ENCODE data around the gene ZNF536.

The ZNF536 gene

DNA sequence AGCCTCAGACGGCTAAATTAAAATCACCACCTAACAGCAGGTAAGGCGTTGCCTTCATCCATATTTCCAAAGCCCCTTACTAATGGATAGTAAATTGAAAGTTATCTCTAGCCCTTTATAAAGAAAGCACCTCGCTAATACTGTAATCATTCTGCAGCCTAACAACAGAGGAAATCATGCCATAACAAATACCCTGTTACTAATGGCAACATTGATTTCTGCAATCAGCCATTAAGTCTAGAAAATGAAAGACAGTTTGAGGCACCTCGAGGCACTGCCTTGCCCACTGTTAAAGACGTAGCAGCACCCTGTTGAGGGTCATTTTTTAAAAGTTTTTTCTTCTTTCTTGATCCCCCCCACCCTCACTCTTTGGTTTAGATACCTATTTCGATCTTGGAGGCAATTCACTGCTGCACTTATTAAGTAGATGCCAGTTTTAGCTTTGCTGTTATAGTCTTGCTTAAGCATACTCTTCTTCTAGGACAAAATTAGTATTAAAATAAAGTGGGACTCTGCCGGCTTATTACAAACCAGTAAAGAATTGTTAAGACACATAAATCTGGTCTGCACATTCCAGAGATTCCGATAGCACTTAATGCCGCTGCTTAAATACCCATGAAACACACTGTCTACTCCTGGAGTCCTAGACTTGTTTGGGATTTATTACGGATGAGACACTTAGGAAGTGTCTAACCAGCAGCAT, 74.8 kb downstream of the ZNF536 start:
- H3K4me3 ChIP-seq (ENCODE audit: low read length): peak overlapping the region; percentile 14
- DNase-seq (ENCODE audit: low read depth): peak; percentile 94
- TF ChIP-seq, protein P1, sequence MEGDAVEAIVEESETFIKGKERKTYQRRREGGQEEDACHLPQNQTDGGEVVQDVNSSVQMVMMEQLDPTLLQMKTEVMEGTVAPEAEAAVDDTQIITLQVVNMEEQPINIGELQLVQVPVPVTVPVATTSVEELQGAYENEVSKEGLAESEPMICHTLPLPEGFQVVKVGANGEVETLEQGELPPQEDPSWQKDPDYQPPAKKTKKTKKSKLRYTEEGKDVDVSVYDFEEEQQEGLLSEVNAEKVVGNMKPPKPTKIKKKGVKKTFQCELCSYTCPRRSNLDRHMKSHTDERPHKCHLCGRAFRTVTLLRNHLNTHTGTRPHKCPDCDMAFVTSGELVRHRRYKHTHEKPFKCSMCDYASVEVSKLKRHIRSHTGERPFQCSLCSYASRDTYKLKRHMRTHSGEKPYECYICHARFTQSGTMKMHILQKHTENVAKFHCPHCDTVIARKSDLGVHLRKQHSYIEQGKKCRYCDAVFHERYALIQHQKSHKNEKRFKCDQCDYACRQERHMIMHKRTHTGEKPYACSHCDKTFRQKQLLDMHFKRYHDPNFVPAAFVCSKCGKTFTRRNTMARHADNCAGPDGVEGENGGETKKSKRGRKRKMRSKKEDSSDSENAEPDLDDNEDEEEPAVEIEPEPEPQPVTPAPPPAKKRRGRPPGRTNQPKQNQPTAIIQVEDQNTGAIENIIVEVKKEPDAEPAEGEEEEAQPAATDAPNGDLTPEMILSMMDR (conservative IDR thresholded peaks at IDR 0.05; ENCODE audit: low read length): no peak

DNA sequence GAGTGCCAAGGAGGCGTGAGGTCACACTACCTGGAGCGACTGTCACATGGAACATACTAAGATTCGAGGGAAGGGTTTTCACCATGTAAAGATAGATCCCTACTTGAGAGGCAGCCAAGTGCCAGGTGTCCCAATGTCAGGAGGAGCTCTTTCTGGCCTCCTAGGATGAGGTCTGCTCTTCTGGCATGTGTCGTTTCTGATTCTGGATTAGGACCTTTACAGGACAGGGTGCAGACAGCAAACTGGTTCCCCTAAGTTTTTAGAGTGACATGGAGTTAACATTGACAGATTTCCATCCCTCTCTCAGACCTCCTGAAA, 75.3 kb downstream of the ZNF536 start:
- TF ChIP-seq, protein P1 (conservative IDR thresholded peaks at IDR 0.05; ENCODE audit: low read length): no peak
- DNase-seq (ENCODE audit: low read depth): no peak
- H3K4me3 ChIP-seq (ENCODE audit: low read length): no peak overlapping the region

DNA sequence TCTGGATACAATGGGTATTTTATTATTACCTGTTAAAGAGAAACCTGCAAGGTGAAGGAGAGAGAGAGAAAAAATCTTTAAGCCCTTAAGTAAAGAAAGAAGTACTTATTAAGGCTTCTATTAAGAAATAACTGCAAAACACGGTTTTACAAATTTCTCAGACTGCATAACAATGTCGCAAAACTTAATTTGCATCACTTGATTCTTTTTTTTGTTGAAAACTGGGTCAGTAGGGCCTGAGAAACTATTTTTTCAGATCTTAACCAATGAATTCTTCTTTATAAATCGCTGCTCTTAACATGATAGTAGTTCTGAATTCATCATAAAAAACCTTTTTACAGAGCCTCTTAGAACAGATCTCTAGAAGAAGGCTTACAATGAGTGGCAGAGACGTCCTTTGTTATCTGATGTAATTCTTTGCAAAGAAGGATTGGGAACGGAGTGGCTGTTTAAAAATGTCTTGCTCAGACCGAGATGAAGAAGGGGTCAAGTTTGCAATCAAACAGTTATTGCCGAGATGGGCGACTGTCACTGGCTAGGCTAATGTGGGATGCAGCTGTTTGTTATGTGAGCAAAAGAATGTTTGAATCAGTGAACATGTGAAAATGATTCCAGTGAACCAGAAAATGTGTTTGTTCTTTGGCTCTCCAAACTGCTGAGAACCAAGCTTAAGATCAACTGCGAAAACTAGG, 76.3 kb downstream of the ZNF536 start:
- H3K4me3 ChIP-seq (ENCODE audit: low read length): peak overlapping the region; percentile 61
- DNase-seq (ENCODE audit: low read depth): peak; percentile 67
- TF ChIP-seq, protein P1 (conservative IDR thresholded peaks at IDR 0.05; ENCODE audit: low read length): no peak

DNA sequence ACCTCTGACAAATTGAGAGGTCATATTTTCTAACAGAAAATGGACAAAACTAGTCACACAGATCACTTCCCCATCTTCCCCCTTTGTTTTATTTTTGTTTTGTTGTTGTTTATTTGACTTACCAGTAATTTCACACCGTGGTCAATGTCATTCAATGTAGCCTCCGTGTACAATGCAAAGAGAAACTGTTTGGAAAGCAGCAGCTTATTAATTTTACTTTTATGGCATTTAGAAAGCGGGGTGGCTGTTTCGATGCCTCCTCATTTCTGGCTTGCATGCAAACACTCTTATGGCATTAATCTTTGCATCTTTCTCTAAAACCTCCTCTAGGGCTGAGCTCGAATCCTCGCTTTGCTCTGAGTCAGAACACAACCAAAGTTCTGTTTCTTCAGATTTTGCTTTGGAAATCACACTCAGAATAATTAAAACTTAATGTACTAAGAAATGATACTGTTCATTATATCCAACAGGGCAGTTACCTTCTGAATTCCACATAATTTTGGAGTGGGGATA, 77.0 kb downstream of the ZNF536 start:
- TF ChIP-seq, protein P1 (conservative IDR thresholded peaks at IDR 0.05; ENCODE audit: low read length): no peak
- H3K4me3 ChIP-seq (ENCODE audit: low read length): peak overlapping the region; percentile 61
- DNase-seq (ENCODE audit: low read depth): peak; percentile 34

DNA sequence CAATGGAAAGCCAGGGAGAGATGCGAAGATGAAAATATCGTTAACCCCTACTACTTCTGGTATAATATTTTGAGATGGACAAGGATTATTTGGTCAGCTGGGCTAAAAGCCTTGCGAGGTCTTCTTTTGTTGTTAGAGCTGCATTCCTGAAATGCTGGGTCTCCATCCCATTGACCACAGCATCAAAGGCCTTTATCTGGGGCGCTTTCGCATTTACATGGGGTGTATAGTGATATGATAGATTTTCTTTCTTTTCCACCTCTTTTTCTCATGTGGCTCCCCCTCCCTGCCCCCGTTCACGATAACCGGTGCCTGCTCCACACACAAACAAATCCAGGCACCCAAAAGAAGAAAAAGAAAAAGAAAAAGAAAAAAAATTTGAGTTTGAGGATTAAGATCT, 77.5 kb downstream of the ZNF536 start:
- TF ChIP-seq, protein P1 (conservative IDR thresholded peaks at IDR 0.05; ENCODE audit: low read length): no peak
- peak overlapping the region; percentile 61 for H3K4me3 ChIP-seq (ENCODE audit: low read length)
- peak; percentile 13 for DNase-seq (ENCODE audit: low read depth)

DNA sequence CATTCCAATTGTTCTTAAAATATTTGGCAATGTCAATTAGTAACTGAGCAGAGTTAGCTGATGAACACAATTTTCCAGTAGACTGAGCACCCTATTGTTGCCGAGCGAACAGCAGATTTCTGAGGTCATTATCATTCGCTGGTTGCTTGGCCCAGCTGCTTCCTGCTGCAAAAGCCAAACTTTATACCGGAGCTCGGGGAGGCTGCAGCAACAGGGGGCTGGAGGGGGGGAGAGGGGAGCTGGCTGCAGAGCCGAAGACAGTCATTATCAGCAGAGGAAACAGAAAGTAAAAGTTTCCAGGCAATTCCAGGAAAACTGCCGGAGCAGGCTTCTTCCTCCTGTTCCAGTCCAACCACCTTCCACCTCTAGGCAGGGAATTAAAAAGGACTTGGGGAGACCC, 77.9 kb downstream of the ZNF536 start:
- peak overlapping the region; percentile 61 for H3K4me3 ChIP-seq (ENCODE audit: low read length)
- TF ChIP-seq, protein P1 (conservative IDR thresholded peaks at IDR 0.05; ENCODE audit: low read length): no peak
- peak; percentile 70 for DNase-seq (ENCODE audit: low read depth)

DNA sequence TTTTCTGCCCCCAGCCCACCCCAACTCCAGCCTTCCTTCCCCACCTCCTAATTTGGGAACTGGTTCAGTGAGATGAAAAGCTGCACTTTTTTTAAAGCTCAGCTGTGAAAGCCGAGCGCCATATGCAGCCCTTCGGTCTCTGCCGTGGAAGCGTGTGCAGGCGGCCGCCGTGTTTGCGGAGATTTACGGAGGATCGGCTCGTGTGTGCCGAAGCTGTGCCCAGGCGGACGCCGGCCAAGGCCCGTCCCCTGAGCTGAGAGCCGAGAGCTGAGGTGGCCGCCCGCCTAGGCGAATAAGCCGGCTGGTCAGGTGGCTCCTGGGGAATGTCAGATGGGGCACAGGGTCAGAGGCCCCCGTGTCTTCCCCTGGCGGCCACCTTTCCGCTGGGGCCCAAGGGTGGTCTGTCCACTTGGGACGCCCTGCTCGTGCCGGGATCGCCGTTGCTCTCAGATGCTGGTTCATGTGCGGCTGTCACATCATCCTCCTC, 78.7 kb downstream of the ZNF536 start:
- TF ChIP-seq, protein P1 (conservative IDR thresholded peaks at IDR 0.05; ENCODE audit: low read length): no peak
- peak overlapping the region; percentile 61 for H3K4me3 ChIP-seq (ENCODE audit: low read length)
- DNase-seq (ENCODE audit: low read depth): peak; percentile 34

Data from AG10803 (cell line).